Stimulated activated CD4-positive, alpha-beta T cell treated with anti-CD3 and anti-CD28 coated beads, Interleukin-4, amount 100 ng/mL, for 24 hours (primary cell): ENCODE results near the gene RABGEF1.
A peak's percentile ranks its signal among the peaks of the same experiment; 100 is the strongest.
"Not testable (repeated sequence)": the region's sequence is repeated elsewhere in the genome, so short reads cannot be mapped to it uniquely, and the experiment has no call there.

Experiments
- DNase-seq: peaks from one replicate; pipeline ENCODE4 v3.0.0-alpha.2; 2020

Gene RABGEF1

DNA sequence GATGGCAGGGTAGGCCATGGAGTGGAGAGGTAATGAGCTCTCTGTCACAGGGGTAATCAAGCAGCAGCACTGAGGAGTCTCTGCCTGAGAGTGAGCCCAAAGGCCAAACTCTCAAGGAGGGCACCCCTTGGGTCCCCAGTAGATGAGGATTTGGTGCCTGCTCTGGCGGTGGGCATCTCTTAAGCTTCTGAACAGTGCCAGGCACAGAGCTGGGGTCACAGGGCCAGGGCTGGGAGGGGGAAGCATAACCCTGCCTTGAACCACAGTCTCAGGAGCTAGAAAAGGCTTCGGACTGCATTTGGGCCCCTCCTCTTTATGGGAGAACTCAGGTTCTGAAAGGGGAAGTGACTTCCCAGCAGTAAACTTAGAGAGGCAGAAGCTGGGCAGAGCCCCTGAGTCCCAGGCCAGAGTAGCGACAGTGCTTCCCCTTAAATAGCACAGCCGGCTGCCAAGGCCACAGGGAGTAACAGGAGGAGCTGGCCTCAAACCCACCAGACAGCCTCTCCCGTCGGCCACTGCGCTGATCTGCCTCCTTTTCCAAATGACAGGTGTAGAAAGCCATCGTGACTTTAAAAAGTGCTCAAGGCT is 76.8 kb downstream of the RABGEF1 start:
- not testable (repeated sequence) for DNase-seq

- not testable (repeated sequence) for DNase-seq
Measured at GRCh38 chr7:66817956-66818355, 77.4 kb downstream of the RABGEF1 start.

DNA sequence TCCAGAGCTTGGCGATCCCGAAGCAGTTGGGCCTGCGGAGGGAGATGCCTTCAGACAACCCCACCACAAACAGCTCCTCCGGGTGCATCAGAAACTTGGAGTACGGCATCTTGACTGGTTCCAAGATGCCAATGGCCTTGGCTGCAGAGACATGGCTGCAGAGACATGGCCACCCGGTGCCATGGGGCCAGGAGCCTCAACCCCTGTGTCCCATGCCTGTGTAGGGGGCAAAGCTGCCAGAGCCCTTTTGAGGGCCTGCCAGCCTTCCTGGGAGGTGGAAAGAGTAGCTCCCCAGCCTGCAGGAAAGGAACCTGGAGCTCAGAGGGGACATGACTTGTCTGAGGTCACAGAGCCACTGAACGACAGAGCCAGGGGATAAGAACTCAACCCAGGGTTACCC is 83.5 kb downstream of the RABGEF1 start:
- no peak for DNase-seq

DNA sequence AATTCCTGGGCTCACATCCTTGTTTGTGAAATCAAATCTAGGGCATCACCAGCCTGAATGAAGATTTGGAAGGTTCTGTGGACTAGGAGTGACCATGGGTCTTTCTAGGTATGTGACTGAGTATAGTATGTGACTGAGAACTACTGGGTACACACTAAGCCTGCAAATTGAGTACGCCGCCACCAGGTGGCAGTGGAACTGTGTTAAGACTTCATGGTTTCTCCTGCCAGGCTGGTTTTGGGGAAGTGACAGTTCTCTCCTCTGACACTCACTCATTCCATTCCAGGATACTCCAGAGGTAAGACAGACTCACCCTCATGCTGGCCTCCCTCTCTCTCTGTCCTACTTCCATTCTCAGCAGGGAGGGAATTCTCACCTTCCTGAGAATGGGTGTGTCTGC is 85.0 kb downstream of the RABGEF1 start:
- peak; percentile 44 for DNase-seq

DNA sequence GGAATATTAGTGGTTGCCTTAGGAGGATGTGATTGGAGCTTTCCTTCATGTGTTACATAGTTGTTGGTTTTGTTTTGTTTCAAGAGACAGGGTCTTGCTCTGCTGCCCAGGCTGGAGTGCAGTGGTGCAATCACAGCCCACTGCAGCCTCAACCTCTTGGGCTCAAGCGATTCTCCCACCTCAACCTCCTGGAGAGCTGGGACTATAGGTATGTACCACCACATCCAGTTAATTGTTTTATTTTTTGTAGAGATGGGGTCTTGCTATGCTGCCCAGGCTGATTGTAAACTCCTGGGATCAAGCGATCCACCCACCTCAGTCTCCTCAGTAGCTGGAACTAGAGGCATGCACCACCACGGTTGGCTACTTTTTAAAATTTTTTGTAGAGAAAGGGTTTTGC is 86.1 kb downstream of the RABGEF1 start:
- no peak for DNase-seq

DNA sequence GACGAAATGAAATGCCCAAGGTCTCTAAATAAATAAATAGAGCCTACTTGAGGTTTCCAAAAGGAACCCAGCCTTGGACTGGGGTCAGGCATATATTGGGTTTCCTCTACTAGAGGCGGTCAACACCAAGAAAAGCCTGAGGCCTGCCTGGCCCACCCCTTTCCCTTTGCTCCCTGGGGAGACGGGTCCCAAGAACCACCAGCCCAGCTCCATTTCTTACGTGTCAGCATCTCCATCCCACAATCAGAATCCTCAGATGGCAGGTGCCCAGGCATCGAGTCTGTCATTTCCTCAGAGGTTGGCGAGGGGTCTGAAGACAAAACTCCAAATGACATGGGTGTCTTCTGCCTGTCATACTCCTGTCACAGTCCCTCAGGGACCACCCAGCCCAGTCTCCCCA is 90.4 kb downstream of the RABGEF1 start:
- not testable (repeated sequence) for DNase-seq

GRCh38 chr7:66832531-66833351 is 92.2 kb downstream of the RABGEF1 start:
- no peak for DNase-seq

- DNase-seq, result peak; percentile 44
Measured at GRCh38 chr7:66837007-66837406, 96.5 kb downstream of the RABGEF1 start.

DNA sequence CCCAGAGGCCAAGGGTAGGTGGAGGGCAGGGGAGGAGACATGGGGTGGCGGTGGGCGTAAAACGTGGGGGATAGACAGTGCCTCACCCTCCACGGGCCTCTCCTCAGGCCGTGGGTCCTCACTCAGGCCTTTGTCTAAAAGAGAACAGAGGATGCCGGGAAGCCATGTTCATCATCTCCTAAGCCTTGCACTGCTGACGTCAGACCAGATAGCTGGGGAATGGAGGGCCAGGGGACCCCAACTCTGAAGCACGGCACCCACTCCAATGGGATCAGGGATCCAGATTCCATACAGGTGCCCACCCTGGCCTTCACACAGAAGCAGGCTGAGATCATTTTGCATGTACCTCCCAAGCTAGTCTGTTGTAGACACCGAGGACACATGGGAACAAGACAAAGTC is 97.1 kb downstream of the RABGEF1 start:
- DNase-seq, result no peak

- no peak for DNase-seq
Measured at GRCh38 chr7:66839814-66840213, 99.3 kb downstream of the RABGEF1 start.

GRCh38 chr7:66840316-66840715 is 99.8 kb downstream of the RABGEF1 start:
- DNase-seq, result no peak

- DNase-seq, result no peak
Measured at GRCh38 chr7:66841898-66842297, 101.4 kb downstream of the RABGEF1 start.

DNA sequence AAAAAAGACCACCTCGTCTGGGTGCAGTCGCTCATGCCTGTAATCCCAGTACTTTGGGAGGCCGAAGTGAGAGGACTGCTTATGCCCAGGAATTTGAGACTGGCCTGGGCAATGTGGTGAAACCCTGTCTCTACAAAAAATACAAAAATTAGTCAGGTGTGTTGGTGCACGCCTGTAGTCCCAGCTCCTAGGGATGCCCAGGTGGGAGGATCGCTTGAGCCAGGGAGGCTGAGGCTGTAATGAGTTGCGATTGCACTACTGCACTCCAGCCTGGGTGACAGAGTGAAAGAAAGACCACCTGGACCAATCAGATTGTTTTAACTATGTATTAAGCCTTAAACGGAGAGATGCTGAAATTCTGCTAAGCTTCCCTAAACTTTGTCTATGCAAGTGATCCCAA is 103.0 kb downstream of the RABGEF1 start:
- DNase-seq, result not testable (repeated sequence)

DNA sequence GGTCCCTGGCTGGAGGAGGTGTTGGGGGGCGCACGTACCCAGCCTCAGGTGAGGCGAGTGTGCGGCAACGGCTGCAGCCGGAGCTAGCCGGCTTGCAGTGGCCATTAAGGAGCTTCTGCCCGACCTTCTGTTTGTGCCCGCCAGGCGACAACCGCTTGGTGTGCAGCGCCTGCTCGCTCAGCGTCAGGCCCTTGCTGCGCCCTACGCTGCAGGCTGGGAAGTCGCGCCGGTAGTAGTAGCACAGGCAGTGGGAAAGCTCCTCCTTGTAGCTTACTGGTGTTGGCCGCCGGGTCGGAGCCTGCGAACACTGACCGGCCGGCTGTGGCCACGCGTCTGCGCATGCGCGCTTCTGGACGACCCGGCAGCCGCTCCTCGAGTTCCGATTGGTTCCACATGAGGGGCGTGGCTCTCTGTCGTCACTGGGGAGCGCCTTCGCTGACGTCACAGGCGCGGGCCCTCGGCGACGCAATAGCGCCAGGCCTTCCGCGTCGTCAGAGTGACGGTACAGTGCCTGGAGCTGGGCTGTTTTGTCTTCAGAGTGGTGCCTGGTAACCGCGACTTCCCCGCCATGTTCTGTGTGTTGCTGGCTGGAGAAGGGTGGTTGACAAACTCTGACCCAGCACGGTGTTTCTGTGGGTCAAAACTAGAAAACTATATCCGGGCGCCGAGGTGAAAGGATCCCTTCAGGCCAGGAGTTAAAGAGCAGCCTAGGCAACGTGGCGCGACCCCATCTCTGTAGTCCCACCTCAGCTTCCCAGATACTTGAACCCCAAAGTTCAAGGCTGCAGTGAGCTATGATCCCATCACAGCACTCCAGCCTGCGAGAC is 104.2 kb downstream of the RABGEF1 start:
- peak; percentile 99 for DNase-seq

- no peak for DNase-seq
Measured at GRCh38 chr7:66845379-66846095, 105.0 kb downstream of the RABGEF1 start.

- not testable (repeated sequence) for DNase-seq
Measured at GRCh38 chr7:66846096-66846445, 105.5 kb downstream of the RABGEF1 start.

DNA sequence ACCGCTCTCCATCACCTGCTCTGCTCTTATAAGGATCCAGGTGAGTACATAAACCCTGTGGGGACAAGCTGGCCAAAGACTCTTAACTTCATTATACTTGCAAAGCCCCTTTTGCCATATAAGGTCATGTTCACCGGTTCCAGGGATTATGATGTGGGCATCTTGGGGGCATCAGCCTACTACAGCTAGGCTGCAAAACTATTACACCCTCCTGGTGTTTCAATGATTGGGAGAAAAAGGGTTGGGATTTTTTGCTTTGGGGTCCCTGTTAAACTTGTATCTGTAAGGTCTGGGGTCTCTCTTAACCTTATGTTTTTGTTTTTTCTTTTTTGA is 107.0 kb downstream of the RABGEF1 start:
- not testable (repeated sequence) for DNase-seq

GRCh38 chr7:66847879-66848790 is 107.6 kb downstream of the RABGEF1 start:
- DNase-seq, result no peak

DNA sequence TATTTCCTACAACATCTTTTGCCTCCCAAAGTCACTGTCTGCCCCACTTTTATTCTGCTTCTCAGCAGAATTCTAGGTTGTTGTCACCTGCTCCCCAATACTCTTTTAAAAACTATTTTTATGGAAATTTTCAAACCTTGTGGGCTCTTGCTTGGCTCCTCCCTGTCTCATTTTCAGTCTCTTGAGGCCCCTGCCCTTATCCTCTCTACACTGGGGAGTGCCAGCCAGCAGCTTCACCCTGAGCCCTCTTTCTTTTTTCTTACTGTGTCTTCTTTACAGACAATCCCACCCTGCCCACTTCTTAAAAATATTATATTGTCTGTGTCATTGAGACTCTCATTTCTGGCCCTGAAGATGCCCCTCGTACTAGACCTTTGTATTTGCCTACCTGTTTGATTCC is 118.8 kb downstream of the RABGEF1 start:
- DNase-seq, result no peak

GRCh38 chr7:66859794-66860645 is 119.5 kb downstream of the RABGEF1 start:
- DNase-seq, result peak; percentile 54

- DNase-seq, result no peak
Measured at GRCh38 chr7:66860767-66861166, 120.2 kb downstream of the RABGEF1 start.
